Measurements from ENCODE around the gene CERS1.

GRCh38 chr19:18931316-18932162, 35.6 kb upstream of the CERS1 start:
- no peak for TF ChIP-seq GLIS3 (CRISPR knock-in tag; IDR thresholded peaks at IDR 0.05)
- no peak for TF ChIP-seq ARNTL (CRISPR knock-in tag; IDR thresholded peaks at IDR 0.05; ENCODE audit: borderline replicate concordance, low read depth)
- no peak for TF ChIP-seq TCF4 (CRISPR knock-in tag; IDR thresholded peaks at IDR 0.05; ENCODE audit: borderline replicate concordance)
- no peak for TF ChIP-seq ZNF70 (CRISPR knock-in tag; IDR thresholded peaks at IDR 0.05)
- TF ChIP-seq, protein P1, sequence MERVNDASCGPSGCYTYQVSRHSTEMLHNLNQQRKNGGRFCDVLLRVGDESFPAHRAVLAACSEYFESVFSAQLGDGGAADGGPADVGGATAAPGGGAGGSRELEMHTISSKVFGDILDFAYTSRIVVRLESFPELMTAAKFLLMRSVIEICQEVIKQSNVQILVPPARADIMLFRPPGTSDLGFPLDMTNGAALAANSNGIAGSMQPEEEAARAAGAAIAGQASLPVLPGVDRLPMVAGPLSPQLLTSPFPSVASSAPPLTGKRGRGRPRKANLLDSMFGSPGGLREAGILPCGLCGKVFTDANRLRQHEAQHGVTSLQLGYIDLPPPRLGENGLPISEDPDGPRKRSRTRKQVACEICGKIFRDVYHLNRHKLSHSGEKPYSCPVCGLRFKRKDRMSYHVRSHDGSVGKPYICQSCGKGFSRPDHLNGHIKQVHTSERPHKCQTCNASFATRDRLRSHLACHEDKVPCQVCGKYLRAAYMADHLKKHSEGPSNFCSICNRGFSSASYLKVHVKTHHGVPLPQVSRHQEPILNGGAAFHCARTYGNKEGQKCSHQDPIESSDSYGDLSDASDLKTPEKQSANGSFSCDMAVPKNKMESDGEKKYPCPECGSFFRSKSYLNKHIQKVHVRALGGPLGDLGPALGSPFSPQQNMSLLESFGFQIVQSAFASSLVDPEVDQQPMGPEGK (CRISPR knock-in tag; IDR thresholded peaks at IDR 0.05; ENCODE audit: borderline replicate concordance), result no peak
- TF ChIP-seq TOX (CRISPR knock-in tag; IDR thresholded peaks at IDR 0.05; ENCODE audit: borderline replicate concordance), result no peak
- no peak for TF ChIP-seq POU6F1 (CRISPR knock-in tag; IDR thresholded peaks at IDR 0.05; ENCODE audit: borderline replicate concordance, low read depth)
- TF ChIP-seq OSR1 (CRISPR knock-in tag; IDR thresholded peaks at IDR 0.05), result no peak
- no peak for TF ChIP-seq ZC3H10 (CRISPR knock-in tag; IDR thresholded peaks at IDR 0.05)
- TF ChIP-seq RARB (CRISPR knock-in tag; IDR thresholded peaks at IDR 0.05), result no peak
- TF ChIP-seq ESRRG (CRISPR knock-in tag; IDR thresholded peaks at IDR 0.05), result no peak
- no peak for TF ChIP-seq ZFP3 (CRISPR knock-in tag; IDR thresholded peaks at IDR 0.05)
- TF ChIP-seq SNAI2 (CRISPR knock-in tag; IDR thresholded peaks at IDR 0.05), result no peak
